HepG2 (cell line): ENCODE data around the gene ABL2. TPM values are rescaled to one million over a fixed set of nuclear protein-coding genes. Genes with fewer than 3 reads are reported as not detected.

Experiments used
- ATAC-seq: fragments of 200-7000 bp; cut with Tn5 transposase; 3 replicates; pipeline ENCODE4 v1.9.1; 2020; ENCODE audit warnings: mild to moderate bottlenecking, moderate library complexity
- BruUV-seq: library from RNA; stranded (reverse); fragments of 400-500 nt; replicated peaks from 2 replicates; lab custom pipeline; 2021; lab: Mats Ljungman, UMichigan
- CTCF ChIA-PET: fragments of 300-600 bp; formaldehyde crosslinking; extraction: SDS; loops from one replicate; lab custom pipeline; 2021; ENCODE audit warnings: low total read pairs, inconsistent platforms, low intra/inter-chr PET ratio; lab: Yijun Ruan, JAX
- POLR2A ChIA-PET: fragments of 350-600 bp; sonication (Branson Sonifier 250); formaldehyde crosslinking; loops from one replicate; lab custom pipeline; 2020; ENCODE audit warnings: antibody characterized with exemption, inconsistent platforms; lab: Yijun Ruan, JAX
- DNase-seq: peaks from one replicate; pipeline ENCODE4 v3.0.0-alpha.2; 2015; ENCODE audit warnings: low spot score
- FAIRE-seq: peaks from 3 replicates; lab custom pipeline; 2011; peaks lifted over from hg19 to GRCh38; lab: Jason Lieb, UNC
- H2AFZ ChIP-seq: one replicate; pipeline ENCODE4 v1.6.1; 2011; ENCODE audit warnings: low read length, inconsistent platforms
- H3K27ac ChIP-seq: fragments of 300-600 bp; 3 replicates; pipeline ENCODE4 v1.8.0; 2011; ENCODE audit warnings: mixed run types, mild to moderate bottlenecking, mixed read lengths, low read length, inconsistent platforms; ENCODE audit not compliant: insufficient read depth; ENCODE audit errors: extremely low read length
- H3K27me3 ChIP-seq, 2 experiments: fragments of 200-600 bp in 1 of 2; 2 replicates in 1 of 2; 3 replicates in 1 of 2; pipeline versions ENCODE4 v1.6.0 to v1.8.0; 2011; ENCODE audit warnings: low read length in 2 of 2, mild to moderate bottlenecking in 2 of 2, moderate library complexity in 2 of 2, inconsistent platforms in 1 of 2; ENCODE audit not compliant: insufficient read depth in 2 of 2, control insufficient read depth in 1 of 2
- H3K36me3 ChIP-seq, 2 experiments: fragments of 200-600 bp in 1 of 2; replicated peaks in 1 of 2; 2 replicates in 1 of 2; 3 replicates in 1 of 2; pipeline versions ENCODE4 v1.5.1 to v1.8.0; 2011; ENCODE audit warnings: low read length in 2 of 2, inconsistent platforms in 1 of 2; ENCODE audit not compliant: insufficient read depth in 2 of 2, control insufficient read depth in 1 of 2
- H3K4me1 ChIP-seq: 2 replicates; pipeline ENCODE4 v1.5.1; 2012; ENCODE audit warnings: low read length, inconsistent platforms; ENCODE audit not compliant: insufficient read depth
- H3K4me2 ChIP-seq: 2 replicates; pipeline ENCODE4 v1.6.0; 2011; ENCODE audit warnings: low read depth, low read length, inconsistent platforms
- H3K4me3 ChIP-seq, 3 experiments: fragments of 200-600 bp in 1 of 3; sonication (generic), shearing (Covaris generic) in 1 of 3; replicated peaks in 1 of 3; 2 replicates each; pipeline ENCODE4 v1.5.1; 2011 to 2016; ENCODE audit warnings: low read length in 3 of 3, inconsistent platforms in 2 of 3, low read depth in 2 of 3, mild to moderate bottlenecking in 2 of 3, control low read depth in 1 of 3, mixed read lengths in 1 of 3; ENCODE audit not compliant: insufficient read depth in 1 of 3
- H3K79me2 ChIP-seq: one replicate; pipeline ENCODE4 v1.6.1; 2011; ENCODE audit warnings: low read length, inconsistent platforms; ENCODE audit not compliant: insufficient read depth
- H3K9ac ChIP-seq: 2 replicates; pipeline ENCODE4 v1.6.0; 2011; ENCODE audit warnings: mild to moderate bottlenecking, low read depth, low read length, inconsistent platforms; ENCODE audit not compliant: insufficient read depth
- H3K9me3 ChIP-seq: 2 replicates; pipeline ENCODE4 v1.5.1; 2012; ENCODE audit warnings: mild to moderate bottlenecking, low read length
- H4K20me1 ChIP-seq: 2 replicates; pipeline ENCODE4 v1.6.0; 2011; ENCODE audit warnings: inconsistent platforms, mild to moderate bottlenecking, low read length, moderate library complexity; ENCODE audit not compliant: insufficient read depth
- CHD2 ChIP-seq: IDR thresholded peaks from 2 replicates; pipeline ENCODE4 v1.6.1; 2011; ENCODE audit warnings: low read depth, low read length, improper control_type of control experiment
- DNMT1 ChIP-seq: sonication (generic); formaldehyde crosslinking; IDR thresholded peaks from 2 replicates; pipeline ENCODE4 v1.5.1; 2020; ENCODE audit warnings: mild to moderate bottlenecking, missing genetic modification reagents
- MBD4 ChIP-seq: IDR thresholded peaks from 2 replicates; pipeline ENCODE4 v1.6.1; 2012; ENCODE audit warnings: low read length, inconsistent platforms, borderline replicate concordance
- PITX1 ChIP-seq: sonication (generic); formaldehyde crosslinking; IDR thresholded peaks from 2 replicates; pipeline ENCODE4 v1.5.1; 2020; ENCODE audit warnings: mild to moderate bottlenecking, missing genetic modification reagents
- RBFOX2 ChIP-seq: fragments of 200-400 bp; formaldehyde crosslinking; IDR thresholded peaks from 2 replicates; pipeline ENCODE4 v1.6.1; 2017; ENCODE audit warnings: low read depth, mild to moderate bottlenecking, low read length
- ZC3H13 ChIP-seq: sonication (generic); formaldehyde crosslinking; IDR thresholded peaks from 2 replicates; pipeline ENCODE4 v1.8.1; 2023; ENCODE audit warnings: mild to moderate bottlenecking, missing genetic modification reagents, moderate library complexity
- ZNF589 ChIP-seq: sonication (generic); formaldehyde crosslinking; conservative IDR thresholded peaks from 2 replicates; pipeline ENCODE4 v1.8.0; 2022; ENCODE audit warnings: mild to moderate bottlenecking, moderate library complexity, missing genetic modification reagents
- WGBS: methylation state at CpG from one replicate; pipeline ENCODE4 v1.1.6; 2017; ENCODE audit warnings: low lambda C conversion rate; 5-methylcytosine and 5-hydroxymethylcytosine counted together
- in situ Hi-C: cut with HindIII; loops from 2 replicates; pipeline ENCODE4 v1.10.0; 2017; ENCODE audit warnings: low pct_unique_long_range_greater_than_20kb; ENCODE audit not compliant: extremely low pct_ligation_motif_present
- intact Hi-C: fragments of 100-400 bp; cut with micrococcal nuclease; formaldehyde crosslinking; loops from one replicate; pipeline ENCODE4 v1.10.0; 2022; ENCODE audit not compliant: unreplicated experiment
- polyA plus RNA-seq, 8 experiments: library from polyadenylated mRNA; depleted of rRNA in 3 of 8; stranded (reverse) in 7 of 8; unstranded in 1 of 8; fragments of >200 nt; fragmentation: Illumina TruSeq in 4 of 8; extraction: Trizol in 4 of 8; gene quantifications; 2 replicates each; pipeline versions ENCODE4 v1.2.1 to v1.2.3, GENCODE V29; 2011 to 2016; ENCODE audit warnings: low read depth in 4 of 8, missing spikeins in 1 of 8, mixed read lengths in 1 of 8; ENCODE audit not compliant: insufficient read depth in 1 of 8
- total RNA-seq, 5 experiments: library from RNA; depleted of rRNA; stranded (reverse); fragments of >200 nt; fragmentation: Illumina TruSeq; extraction: Trizol; gene quantifications; 2 replicates each; pipeline ENCODE4 v1.2.3, GENCODE V29; 2016; ENCODE audit warnings: low read depth in 1 of 5
- TF ChIP-seq, protein P1 (sequence below): sonication (generic); formaldehyde crosslinking; IDR thresholded peaks from 2 replicates; pipeline ENCODE4 v1.5.0; 2020; ENCODE audit warnings: mild to moderate bottlenecking, missing genetic modification reagents, borderline replicate concordance

The ABL2 gene
- total and polyA plus RNA-seq, 2 of the 13 experiments (the other 11 are each of a cell fraction or from before 2014, with no cell fraction given) = 5.8 to 6.0 TPM

DNA sequence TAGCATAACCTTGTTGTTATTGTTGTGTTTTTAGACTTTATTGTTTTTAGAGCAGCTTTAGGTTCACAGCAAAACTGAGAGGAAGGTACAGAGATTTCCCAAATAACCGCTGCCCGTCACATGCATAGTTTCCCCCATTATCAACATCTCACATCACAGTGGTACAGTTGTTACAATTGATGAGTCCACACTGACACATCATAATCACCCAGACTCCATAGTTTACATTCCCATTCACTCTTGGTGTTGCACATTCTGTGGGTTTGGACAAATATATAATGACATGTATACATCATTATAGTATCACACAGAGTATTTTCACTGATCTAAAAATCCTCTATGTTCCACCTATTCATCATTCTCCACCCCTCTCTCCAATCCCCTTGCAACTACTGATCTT, 173.5 kb downstream of the ABL2 start:
- Histone ChIP-seq H3K27me3 (no peaks in the 10 kb centered on the region), H3K4me3 (no peak overlapping the region), H2AFZ (no peak overlapping the region), H3K9me3 (no peaks in the 10 kb centered on the region), H3K79me2 (no peaks in the 10 kb centered on the region), H3K36me3 (peaks cover 1 to 17% of the 10 kb centered on the region in 2 experiments; a peak in 2 of 5 replicates), H4K20me1 (no peaks in the 10 kb centered on the region), H3K4me2 (no peak overlapping the region), H3K27ac (no peak overlapping the region), H3K9ac (no peak overlapping the region), H3K4me1 (peaks cover 8% of the 10 kb centered on the region)
- intact Hi-C loops = no loop called here
- no peak for FAIRE-seq
- 100% methylated on average over 2 of the region's 2 CpGs for WGBS
- CTCF ChIA-PET = no interaction called here
- in situ Hi-C loops = no loop called here
- POLR2A ChIA-PET = no interaction called here
- no peak for TF ChIP-seq RBFOX2
- no peak for TF ChIP-seq ZC3H13 (CRISPR knock-in tag)
- no peak for TF ChIP-seq CHD2
- TF ChIP-seq ZNF589 = no peak
- no peak for TF ChIP-seq PITX1 (CRISPR knock-in tag)
- no peak for TF ChIP-seq DNMT1
- TF ChIP-seq MBD4 = no peak
- TF ChIP-seq, protein P1, sequence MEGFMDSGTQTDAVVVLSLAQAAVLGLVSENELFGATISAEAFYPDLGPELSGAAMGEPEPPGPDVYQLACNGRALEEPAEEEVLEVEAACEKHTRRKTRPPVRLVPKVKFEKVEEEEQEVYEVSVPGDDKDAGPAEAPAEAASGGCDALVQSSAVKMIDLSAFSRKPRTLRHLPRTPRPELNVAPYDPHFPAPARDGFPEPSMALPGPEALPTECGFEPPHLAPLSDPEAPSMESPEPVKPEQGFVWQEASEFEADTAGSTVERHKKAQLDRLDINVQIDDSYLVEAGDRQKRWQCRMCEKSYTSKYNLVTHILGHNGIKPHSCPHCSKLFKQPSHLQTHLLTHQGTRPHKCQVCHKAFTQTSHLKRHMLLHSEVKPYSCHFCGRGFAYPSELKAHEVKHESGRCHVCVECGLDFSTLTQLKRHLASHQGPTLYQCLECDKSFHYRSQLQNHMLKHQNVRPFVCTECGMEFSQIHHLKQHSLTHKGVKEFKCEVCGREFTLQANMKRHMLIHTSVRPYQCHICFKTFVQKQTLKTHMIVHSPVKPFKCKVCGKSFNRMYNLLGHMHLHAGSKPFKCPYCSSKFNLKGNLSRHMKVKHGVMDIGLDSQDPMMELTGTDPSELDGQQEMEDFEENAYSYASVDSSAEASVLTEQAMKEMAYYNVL (CRISPR knock-in tag) = no peak
- BruUV-seq = no TSS peak
- no peak for ATAC-seq
- no peak for DNase-seq
